ENCODE results near the gene POU2F1. TPM values are rescaled to one million over a fixed set of nuclear protein-coding genes. Genes with fewer than 3 reads are reported as not detected.

The POU2F1 gene
- total RNA-seq (2021) (16.6 and 28.5 TPM in 2 replicates), Bru-seq, nascent RNA (percentile 89 among the genes with signal in this experiment), BruChase-seq, experiment 1, labeled RNA remaining after a 2-hour chase (percentile 78 among the genes with signal in this experiment), BruChase-seq, experiment 2, labeled RNA remaining after a 6-hour chase (percentile 77 among the genes with signal in this experiment)
- long read RNA-seq, full-length matches to known transcripts: 11 of 28 reads
- long read RNA-seq, partial matches to known transcripts: 11 of 28 reads
- long read RNA-seq, other reads (novel, unspliced or antisense): 6 of 28 reads

- no peaks in the 10 kb centered on the region for H3K9me2 ChIP-seq (ENCODE audit: insufficient read depth)
- H3F3A ChIP-seq (ENCODE audit: insufficient read depth, low read depth): peaks cover 20% of the 10 kb centered on the region
- H3K27me3 ChIP-seq (ENCODE audit: insufficient read depth, low read depth): no peaks in the 10 kb centered on the region
- 0 out of 2 replicates have a peak, but pooled peaks cover 5% of the 10 kb centered on the region for H3K9me3 ChIP-seq (ENCODE audit: insufficient read depth, low read depth)
- BruUV-seq (replicated peaks): no TSS peak
- peak within 1 kb of the TSS; percentile 92 for H3K27ac ChIP-seq
- peak; percentile 92 to 98 for DNase-seq
- peak within 1 kb of the TSS; percentile 70 for H3K4me3 ChIP-seq
- H3K79me2 ChIP-seq (ENCODE audit: low read depth): peaks cover 38% of the 10 kb centered on the region
- intact Hi-C loops (cut with micrococcal nuclease; ENCODE audit: unreplicated experiment): loop anchor here (1.0 to 10.0 kb wide), 11 partner anchors 47 to 1588 kb away; partner anchors contain the start of genes DCAF6, MGST3 and MPC2
- POLR2A ChIA-PET (ENCODE audit: unreplicated experiment): interaction anchor here (0.5 to 1.6 kb wide), 20 partner anchors 11 to 1622 kb away, joined by 3 to 23 read pairs (median 5); partner anchors contain the start of gene DCAF6
- H3K36me3 ChIP-seq (ENCODE audit: low read depth): no peaks in the 10 kb centered on the region
- peak within 1 kb of the TSS; percentile 93 for H2AFZ ChIP-seq
- no peaks in the 10 kb centered on the region for H4K20me1 ChIP-seq (ENCODE audit: insufficient read depth)
- TF ChIP-seq, protein P1, sequence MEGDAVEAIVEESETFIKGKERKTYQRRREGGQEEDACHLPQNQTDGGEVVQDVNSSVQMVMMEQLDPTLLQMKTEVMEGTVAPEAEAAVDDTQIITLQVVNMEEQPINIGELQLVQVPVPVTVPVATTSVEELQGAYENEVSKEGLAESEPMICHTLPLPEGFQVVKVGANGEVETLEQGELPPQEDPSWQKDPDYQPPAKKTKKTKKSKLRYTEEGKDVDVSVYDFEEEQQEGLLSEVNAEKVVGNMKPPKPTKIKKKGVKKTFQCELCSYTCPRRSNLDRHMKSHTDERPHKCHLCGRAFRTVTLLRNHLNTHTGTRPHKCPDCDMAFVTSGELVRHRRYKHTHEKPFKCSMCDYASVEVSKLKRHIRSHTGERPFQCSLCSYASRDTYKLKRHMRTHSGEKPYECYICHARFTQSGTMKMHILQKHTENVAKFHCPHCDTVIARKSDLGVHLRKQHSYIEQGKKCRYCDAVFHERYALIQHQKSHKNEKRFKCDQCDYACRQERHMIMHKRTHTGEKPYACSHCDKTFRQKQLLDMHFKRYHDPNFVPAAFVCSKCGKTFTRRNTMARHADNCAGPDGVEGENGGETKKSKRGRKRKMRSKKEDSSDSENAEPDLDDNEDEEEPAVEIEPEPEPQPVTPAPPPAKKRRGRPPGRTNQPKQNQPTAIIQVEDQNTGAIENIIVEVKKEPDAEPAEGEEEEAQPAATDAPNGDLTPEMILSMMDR (conservative IDR thresholded peaks at IDR 0.05): peak; percentile 76
- TF ChIP-seq EZH2 (IDR thresholded peaks at IDR 0.05; ENCODE audit: low read depth): no peak
- peak within 1 kb of the TSS; percentile 94 for H3K4me2 ChIP-seq
- peaks cover 34% of the 10 kb centered on the region for H3K4me1 ChIP-seq (replicated peaks; ENCODE audit: insufficient read depth)
- CTCF ChIA-PET: interaction anchor here (0.6 to 1.3 kb wide), 31 partner anchors 8 to 1638 kb away, joined by 3 to 19 read pairs (median 9); partner anchors contain the start of gene TADA1
These were observed at the start of gene POU2F1 for GRCh38 chr1:167220537-167221125. Gene POU2F1, plus strand, starts transcription at chr1:167220886. Its CDS starts 12 bp downstream, at chr1:167220898.

- CTCF ChIA-PET: no interaction called here
- H4K20me1 ChIP-seq (ENCODE audit: insufficient read depth): no peaks in the 10 kb centered on the region
- POLR2A ChIA-PET (ENCODE audit: unreplicated experiment): interaction anchor here (0.7 kb wide), 1 partner anchor 17 kb away, joined by 5 read pairs; no protein-coding TSS in a partner anchor
- H3K4me2 ChIP-seq: peak overlapping the region; percentile 5; the same call in 1 of the 2 replicates
- no peaks in the 10 kb centered on the region for H3K79me2 ChIP-seq (ENCODE audit: low read depth)
- DNase-seq: no peak
- intact Hi-C loops (cut with micrococcal nuclease; ENCODE audit: unreplicated experiment): no loop called here
- TF ChIP-seq EZH2 (IDR thresholded peaks at IDR 0.05; ENCODE audit: low read depth): no peak
- TF ChIP-seq, protein P1 (conservative IDR thresholded peaks at IDR 0.05): no peak
- no TSS peak for BruUV-seq (replicated peaks)
- peaks cover 4% of the 10 kb centered on the region; the same call in 1 of the 2 replicates for H3F3A ChIP-seq (ENCODE audit: insufficient read depth, low read depth)
- peaks cover 2% of the 10 kb centered on the region; the same call in 1 of the 2 replicates for H3K9me3 ChIP-seq (ENCODE audit: insufficient read depth, low read depth)
- no peak overlapping the region for H3K4me3 ChIP-seq
- no peak overlapping the region for H3K27ac ChIP-seq
- H3K4me1 ChIP-seq (replicated peaks; ENCODE audit: insufficient read depth): peaks cover 78% of the 10 kb centered on the region
- H2AFZ ChIP-seq: no peak overlapping the region
- no peaks in the 10 kb centered on the region for H3K9me2 ChIP-seq (ENCODE audit: insufficient read depth)
- H3K27me3 ChIP-seq (ENCODE audit: insufficient read depth, low read depth): no peaks in the 10 kb centered on the region
- no peaks in the 10 kb centered on the region for H3K36me3 ChIP-seq (ENCODE audit: low read depth)
These were observed 49.3 kb upstream of the POU2F1 start for GRCh38 chr1:167171286-167171929.
